Measurements from ENCODE around the gene BCL3. TPM values are rescaled to one million over a fixed set of nuclear protein-coding genes. Genes with fewer than 3 reads are reported as not detected.

Gene BCL3
- total RNA-seq, 1 experiment from 2014 or later = 37.9 TPM

GRCh38 chr19:44807162-44807561 lies 58.7 kb downstream of the BCL3 start:
- intact Hi-C loops (cut with micrococcal nuclease) = no loop called here
- Histone ChIP-seq H3K9ac (ENCODE audit: low read length) (peak overlapping the region; percentile 85; the same call in 1 of the 2 replicates), H3K4me1 (ENCODE audit: control insufficient read depth in 1 of 2, insufficient read depth in 2 of 2, low read length in 2 of 2) (peaks cover 34 to 45% of the 10 kb centered on the region in 2 experiments), H3K4me2 (ENCODE audit: low read length) (peak overlapping the region; percentile 98), H3K79me2 (ENCODE audit: insufficient read depth, low read length) (no peaks in the 10 kb centered on the region; the same call in 1 of the 2 replicates), H3K27me3 (ENCODE audit: insufficient read depth, low read length) (no peaks in the 10 kb centered on the region), H4K20me1 (ENCODE audit: insufficient read depth) (no peaks in the 10 kb centered on the region), H3K9me2 (ENCODE audit: insufficient read depth) (no peaks in the 10 kb centered on the region), H2AFZ (ENCODE audit: low read depth, low read length, poor library complexity, severe bottlenecking) (no peak overlapping the region), H3K36me3 (ENCODE audit: control insufficient read depth in 1 of 2, insufficient read depth in 2 of 2, low read length in 2 of 2) (peaks cover 3 to 18% of the 10 kb centered on the region in 2 experiments; a peak in 2 of 4 replicates), H3K9me3 (ENCODE audit: control insufficient read depth in 1 of 2, insufficient read depth in 1 of 2, low read depth in 1 of 2, low read length in 2 of 2) (peaks cover 0 to 3% of the 10 kb centered on the region in 2 experiments; a peak in 1 of 4 replicates), H3K27ac (ENCODE audit: low read depth, low read length) (peak overlapping the region; percentile 89), H3K4me3 (replicated peaks in 1 of 2; ENCODE audit: low read depth in 1 of 2, low read length in 2 of 2) (no peak overlapping the region)
- ChIA-PET POLR2A (interaction anchor here (0.6 to 1.5 kb wide), 3 partner anchors 37 to 618 kb away, joined by 3 to 5 read pairs (median 4); no protein-coding TSS in a partner anchor), CTCF (interaction anchor here (1.2 to 1.9 kb wide), 7 partner anchors 23 to 117 kb away, joined by 4 to 14 read pairs (median 7); partner anchors contain the start of gene NECTIN2), RAD21 (ENCODE audit: low non-redundant PET in 1 of 2, low total read pairs in 2 of 2, uncharacterized antibody in 2 of 2, unreplicated experiment in 2 of 2) (interaction anchor here (0.5 to 1.6 kb wide), 4 partner anchors 34 to 83 kb away, joined by 3 to 4 read pairs (median 4); partner anchors contain the start of gene NECTIN2 (in 1 of the 2))
- no TSS peak for BruUV-seq (replicated peaks)
- DNase-seq (ENCODE audit: low read depth, low spot score) (no peak), ATAC-seq (peak; percentile 54)
- TF ChIP-seq ZFX (IDR thresholded peaks at IDR 0.05) (no peak), ATF3 (IDR thresholded peaks at IDR 0.05) (no peak)

- no peaks in the 10 kb centered on the region; the same call in 1 of the 2 replicates for H3K79me2 ChIP-seq (ENCODE audit: insufficient read depth, low read length)
- peaks cover 0 to 11% of the 10 kb centered on the region in 2 experiments; a peak in 1 of 4 replicates for H3K36me3 ChIP-seq (ENCODE audit: control insufficient read depth in 1 of 2, insufficient read depth in 2 of 2, low read length in 2 of 2)
- H2AFZ ChIP-seq (ENCODE audit: low read depth, low read length, poor library complexity, severe bottlenecking) = no peak overlapping the region
- no peaks in the 10 kb centered on the region for H3K9me2 ChIP-seq (ENCODE audit: insufficient read depth)
- peak overlapping the region; percentile 98 for H3K4me2 ChIP-seq (ENCODE audit: low read length)
- ChIA-PET CTCF (interaction anchor here (1.2 to 1.9 kb wide), 9 partner anchors 23 to 118 kb away, joined by 4 to 14 read pairs (median 7); partner anchors contain the start of gene NECTIN2), RAD21 (ENCODE audit: low non-redundant PET in 1 of 2, low total read pairs in 2 of 2, uncharacterized antibody in 2 of 2, unreplicated experiment in 2 of 2) (interaction anchor here (0.8 to 1.6 kb wide), 3 partner anchors 38 to 84 kb away, joined by 3 to 4 read pairs (median 4); partner anchors contain the start of gene NECTIN2 (in 1 of the 2)), POLR2A (interaction anchor here (1.2 to 1.9 kb wide), 2 partner anchors 37 to 38 kb away, joined by 4 to 5 read pairs; partner anchors contain the start of gene NECTIN2)
- peaks cover 0 to 3% of the 10 kb centered on the region in 2 experiments; a peak in 1 of 4 replicates for H3K9me3 ChIP-seq (ENCODE audit: control insufficient read depth in 1 of 2, insufficient read depth in 1 of 2, low read depth in 1 of 2, low read length in 2 of 2)
- H3K4me3 ChIP-seq (replicated peaks in 1 of 2; ENCODE audit: low read depth in 1 of 2, low read length in 2 of 2) = peak overlapping the region in 1 of 2 experiments; percentile 85; a peak in 2 of 4 replicates
- H3K27ac ChIP-seq (ENCODE audit: low read depth, low read length) = peak overlapping the region; percentile 89
- DNase-seq (ENCODE audit: low read depth, low spot score) (peak; percentile 55), ATAC-seq (peak; percentile 75)
- no peaks in the 10 kb centered on the region for H3K27me3 ChIP-seq (ENCODE audit: insufficient read depth, low read length)
- TF ChIP-seq RAD21 (IDR thresholded peaks at IDR 0.05; ENCODE audit: low read depth) = peak; percentile 66; the same call in 1 of the 2 replicates
- TF ChIP-seq EGR1 (IDR thresholded peaks at IDR 0.05; ENCODE audit: low read depth) = peak; percentile 54; the same call in 1 of the 2 replicates
- TF ChIP-seq ELF1 (IDR thresholded peaks at IDR 0.05; ENCODE audit: borderline replicate concordance, low read depth) = no peak
- peak; percentile 37 to 59 (median 53); a peak in 5 of 6 replicates for TF ChIP-seq CTCF (IDR thresholded peaks at IDR 0.05 in 2 of 3, conservative IDR thresholded peaks at IDR 0.05 in 1 of 3; ENCODE audit: borderline replicate concordance in 1 of 3, insufficient read depth in 1 of 3, low read depth in 2 of 3, low read length in 2 of 3)
- peak; percentile 49 for TF ChIP-seq SP1 (IDR thresholded peaks at IDR 0.05; ENCODE audit: low read depth)
- TF ChIP-seq POLR2AphosphoS5 (IDR thresholded peaks at IDR 0.05; ENCODE audit: low read depth, low read length) = peak; percentile 26; the same call in 1 of the 2 replicates
- TF ChIP-seq MAX (IDR thresholded peaks at IDR 0.05) = no peak
- no peak for TF ChIP-seq JUND (IDR thresholded peaks at IDR 0.05)
- peaks cover 34 to 45% of the 10 kb centered on the region in 2 experiments for H3K4me1 ChIP-seq (ENCODE audit: control insufficient read depth in 1 of 2, insufficient read depth in 2 of 2, low read length in 2 of 2)
- intact Hi-C loops (cut with micrococcal nuclease) = loop anchor here (1.0 to 2.0 kb wide), 2 partner anchors 37 to 237 kb away; no protein-coding TSS in a partner anchor
- H3K9ac ChIP-seq (ENCODE audit: low read length) = peak overlapping the region; percentile 85
- no TSS peak for BruUV-seq (replicated peaks)
- H4K20me1 ChIP-seq (ENCODE audit: insufficient read depth) = no peaks in the 10 kb centered on the region
Measured at GRCh38 chr19:44807652-44808462, 59.3 kb downstream of the BCL3 start.
